ENCODE data around the gene ACTA1.

DNA sequence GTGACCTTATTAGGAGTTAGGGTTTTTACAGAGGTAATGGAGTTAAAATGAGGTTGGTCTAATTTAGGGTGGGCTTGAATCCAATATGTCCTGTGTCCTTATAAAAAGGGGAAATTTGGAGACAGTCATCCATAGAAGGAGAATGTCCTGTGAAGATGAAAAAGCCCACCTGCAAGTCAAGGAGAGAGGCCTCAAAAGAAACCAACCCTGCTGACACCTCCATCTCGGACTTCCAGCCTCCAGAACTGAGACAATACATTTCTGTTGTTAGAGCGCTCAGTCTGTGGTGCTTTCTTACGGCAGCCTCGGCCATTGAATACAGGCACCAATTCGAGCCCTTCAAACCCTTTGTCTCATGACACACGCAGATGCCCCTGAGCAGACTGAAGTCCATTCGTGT lies 43.8 kb downstream of the ACTA1 start:
- TF ChIP-seq CTCF (IDR thresholded peaks at IDR 0.05) (no peak), POLR2AphosphoS5 (IDR thresholded peaks at IDR 0.05) (no peak), POLR2A (IDR thresholded peaks at IDR 0.05) (no peak)
